ENCODE results near the gene MCUB.

MCUB gene

GRCh38 chr4:109733728-109734127 is 173.7 kb downstream of the MCUB start:
- no peak for DNase-seq
- Histone ChIP-seq H3K9me2 (replicated peaks; ENCODE audit: insufficient read depth, low read length) (no peaks in the 10 kb centered on the region), H3K9me3 (replicated peaks; ENCODE audit: insufficient read depth, low read length) (no peaks in the 10 kb centered on the region), H3K27me3 (replicated peaks; ENCODE audit: insufficient read depth, low read length) (no peaks in the 10 kb centered on the region), H3K4me3 (ENCODE audit: low read length) (no peak overlapping the region), H2AFZ (ENCODE audit: low read length) (no peak overlapping the region), H3K36me3 (replicated peaks; ENCODE audit: insufficient read depth, low read length) (no peaks in the 10 kb centered on the region), H3K4me2 (ENCODE audit: low read depth, low read length) (no peak overlapping the region), H4K20me1 (ENCODE audit: insufficient read depth, low read length) (no peaks in the 10 kb centered on the region), H3K4me1 (ENCODE audit: low read length) (0 out of 2 replicates have a peak, but pooled peaks cover under 1% of the 10 kb centered on the region), H3K79me2 (ENCODE audit: low read length) (peaks cover 8% of the 10 kb centered on the region), H3K9ac (ENCODE audit: low read length) (no peak overlapping the region), H3K27ac (ENCODE audit: low read length) (no peak overlapping the region), H3F3A (ENCODE audit: insufficient read depth, low read length) (no peaks in the 10 kb centered on the region)
- no peak for TF ChIP-seq EZH2 (optimal IDR thresholded peaks at IDR 0.05; ENCODE audit: low read depth, low read length)
- TF ChIP-seq, protein P1, sequence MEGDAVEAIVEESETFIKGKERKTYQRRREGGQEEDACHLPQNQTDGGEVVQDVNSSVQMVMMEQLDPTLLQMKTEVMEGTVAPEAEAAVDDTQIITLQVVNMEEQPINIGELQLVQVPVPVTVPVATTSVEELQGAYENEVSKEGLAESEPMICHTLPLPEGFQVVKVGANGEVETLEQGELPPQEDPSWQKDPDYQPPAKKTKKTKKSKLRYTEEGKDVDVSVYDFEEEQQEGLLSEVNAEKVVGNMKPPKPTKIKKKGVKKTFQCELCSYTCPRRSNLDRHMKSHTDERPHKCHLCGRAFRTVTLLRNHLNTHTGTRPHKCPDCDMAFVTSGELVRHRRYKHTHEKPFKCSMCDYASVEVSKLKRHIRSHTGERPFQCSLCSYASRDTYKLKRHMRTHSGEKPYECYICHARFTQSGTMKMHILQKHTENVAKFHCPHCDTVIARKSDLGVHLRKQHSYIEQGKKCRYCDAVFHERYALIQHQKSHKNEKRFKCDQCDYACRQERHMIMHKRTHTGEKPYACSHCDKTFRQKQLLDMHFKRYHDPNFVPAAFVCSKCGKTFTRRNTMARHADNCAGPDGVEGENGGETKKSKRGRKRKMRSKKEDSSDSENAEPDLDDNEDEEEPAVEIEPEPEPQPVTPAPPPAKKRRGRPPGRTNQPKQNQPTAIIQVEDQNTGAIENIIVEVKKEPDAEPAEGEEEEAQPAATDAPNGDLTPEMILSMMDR (IDR thresholded peaks at IDR 0.05; ENCODE audit: low read length) = no peak

DNA sequence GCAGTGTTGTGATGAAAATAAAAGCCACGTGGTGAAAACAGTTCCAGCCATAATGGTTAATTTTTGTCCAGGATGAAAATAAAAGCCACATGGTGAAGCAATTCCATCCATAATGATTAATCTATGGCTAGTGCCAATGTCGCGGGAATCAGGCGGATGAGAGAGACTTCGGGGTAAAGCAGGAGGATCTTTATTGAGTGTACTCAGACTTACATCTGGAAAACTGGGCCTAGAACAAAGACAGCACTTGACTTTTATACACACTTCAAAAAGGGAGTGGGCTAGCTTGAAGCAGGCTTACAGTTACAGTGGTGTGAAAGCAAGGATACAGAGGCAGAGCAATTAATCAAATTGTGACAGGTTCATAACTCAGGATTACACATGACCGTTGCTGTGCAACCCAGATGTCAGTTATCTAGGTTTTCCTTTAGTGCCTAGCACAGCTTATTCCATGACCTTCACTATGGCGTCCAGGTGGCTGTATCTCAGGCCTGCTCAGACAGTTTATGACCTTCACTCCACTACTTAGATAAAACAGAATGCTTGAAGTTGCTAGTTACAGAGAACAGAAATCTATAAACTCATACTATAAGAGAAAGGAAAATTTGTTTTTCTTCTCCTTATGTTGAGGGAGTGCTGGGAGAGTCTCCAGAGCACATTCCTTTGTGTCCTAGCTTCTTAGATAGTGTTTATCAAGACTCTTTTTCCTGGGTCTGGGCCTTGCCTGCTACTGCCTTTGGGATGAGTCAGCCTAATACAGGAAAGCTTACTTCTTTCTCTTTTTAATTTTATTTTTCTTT is 175.7 kb downstream of the MCUB start:
- no peaks in the 10 kb centered on the region for H3F3A ChIP-seq (ENCODE audit: insufficient read depth, low read length)
- no peaks in the 10 kb centered on the region for H4K20me1 ChIP-seq (ENCODE audit: insufficient read depth, low read length)
- H3K79me2 ChIP-seq (ENCODE audit: low read length) = no peaks in the 10 kb centered on the region
- H3K27me3 ChIP-seq (replicated peaks; ENCODE audit: insufficient read depth, low read length) = no peaks in the 10 kb centered on the region
- no peaks in the 10 kb centered on the region for H3K9me3 ChIP-seq (replicated peaks; ENCODE audit: insufficient read depth, low read length)
- H3K4me1 ChIP-seq (ENCODE audit: low read length) = no peaks in the 10 kb centered on the region
- no peak overlapping the region for H3K4me2 ChIP-seq (ENCODE audit: low read depth, low read length)
- DNase-seq = no peak
- no peak for TF ChIP-seq EZH2phosphoT487 (IDR thresholded peaks at IDR 0.05; ENCODE audit: low read length)
- TF ChIP-seq, protein P1 (IDR thresholded peaks at IDR 0.05; ENCODE audit: low read length) = no peak
- TF ChIP-seq EZH2 (optimal IDR thresholded peaks at IDR 0.05; ENCODE audit: low read depth, low read length) = no peak
- no peak overlapping the region for H3K4me3 ChIP-seq (ENCODE audit: low read length)
- H3K27ac ChIP-seq (ENCODE audit: low read length) = no peak overlapping the region
- no peaks in the 10 kb centered on the region for H3K9me2 ChIP-seq (replicated peaks; ENCODE audit: insufficient read depth, low read length)
- no peak overlapping the region for H3K9ac ChIP-seq (ENCODE audit: low read length)
- no peak overlapping the region for H2AFZ ChIP-seq (ENCODE audit: low read length)
- H3K36me3 ChIP-seq (replicated peaks; ENCODE audit: insufficient read depth, low read length) = no peaks in the 10 kb centered on the region
